ENCODE results near the gene IL10RA. TPM values are rescaled to one million over a fixed set of nuclear protein-coding genes. Genes with fewer than 3 reads are reported as not detected.
"Not testable (repeated sequence)": the region's sequence is repeated elsewhere in the genome, so short reads cannot be mapped to it uniquely, and the experiment has no call there.

Gene IL10RA
- total and polyA plus RNA-seq, 11 donors: 2.1 to 49.0 (median 5.8) TPM

DNA sequence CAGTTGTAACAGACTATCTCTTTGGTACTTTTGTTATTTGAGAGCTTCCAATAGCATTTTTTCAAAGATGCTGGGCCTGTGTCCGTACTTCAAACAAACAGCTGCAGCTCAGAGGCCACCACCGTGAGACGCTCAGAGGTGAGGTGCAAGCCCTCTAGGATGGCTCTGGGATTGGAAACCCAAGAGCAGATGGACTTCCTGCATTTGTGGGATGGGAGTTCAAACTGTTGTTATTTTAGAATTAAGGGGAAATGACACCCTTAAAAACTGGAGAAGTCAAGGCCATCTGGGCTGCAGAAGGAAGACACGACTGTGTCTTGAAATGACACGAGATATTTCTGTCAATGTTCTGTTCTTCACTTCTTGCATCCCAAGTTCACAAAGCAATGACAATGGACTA, 9.2 kb upstream of the IL10RA start:
- Histone ChIP-seq H3K4me1 (peaks cover 0 to 94% (median 2%) of the 10 kb centered on the region in 12 donors), H3K36me3 (no peaks in the 10 kb centered on the region), H3K27ac (peak overlapping the region in 2 of 12 donors; percentile 32 to 82), H3K9me3 (no peaks in the 10 kb centered on the region), H3K27me3 (peaks cover 0 to 9% (median 0%) of the 10 kb centered on the region in 9 donors), H3K4me3 (no peak overlapping the region)
- WGBS, 4 donors: 75 to 82% (median 79%) methylated on average over 5 of the region's 5 CpGs
- ATAC-seq: peak in 1 of 4 donors; percentile 12
- intact Hi-C loops (cut with DNase I): no loop called here
- TF ChIP-seq POLR2A (IDR thresholded peaks at IDR 0.05): no peak
- TF ChIP-seq CTCF (IDR thresholded peaks at IDR 0.05): no peak
- no peak for DNase-seq

- Histone ChIP-seq H3K4me1 (peaks cover 0 to 86% (median 2%) of the 10 kb centered on the region in 12 donors), H3K27ac (peak overlapping the region in 3 of 12 donors; percentile 14 to 82 (median 32))
- ATAC-seq; H3K27me3 ChIP-seq; H3K4me3 ChIP-seq; H3K36me3 ChIP-seq; intact Hi-C loops (cut with DNase I); DNase-seq; H3K9me3 ChIP-seq: not testable (repeated sequence)
- WGBS, 4 donors: 74 to 84% (median 82%) methylated on average over 23 of the region's 23 CpGs
Measured at GRCh38 chr11:117977612-117978264, 8.5 kb upstream of the IL10RA start.

- intact Hi-C loops (cut with DNase I); H3K9me3 ChIP-seq; H3K36me3 ChIP-seq; DNase-seq; ATAC-seq; H3K4me3 ChIP-seq; H3K27me3 ChIP-seq: not testable (repeated sequence)
- Histone ChIP-seq H3K27ac (peak overlapping the region in 1 of 12 donors; percentile 94), H3K4me1 (peaks cover 0 to 80% (median 2%) of the 10 kb centered on the region in 12 donors)
- 91 to 93% (median 92%) methylated on average over 8 to 36 of the region's 36 CpGs for WGBS, 4 donors
Measured at GRCh38 chr11:117978291-117978910, 7.8 kb upstream of the IL10RA start.

DNA sequence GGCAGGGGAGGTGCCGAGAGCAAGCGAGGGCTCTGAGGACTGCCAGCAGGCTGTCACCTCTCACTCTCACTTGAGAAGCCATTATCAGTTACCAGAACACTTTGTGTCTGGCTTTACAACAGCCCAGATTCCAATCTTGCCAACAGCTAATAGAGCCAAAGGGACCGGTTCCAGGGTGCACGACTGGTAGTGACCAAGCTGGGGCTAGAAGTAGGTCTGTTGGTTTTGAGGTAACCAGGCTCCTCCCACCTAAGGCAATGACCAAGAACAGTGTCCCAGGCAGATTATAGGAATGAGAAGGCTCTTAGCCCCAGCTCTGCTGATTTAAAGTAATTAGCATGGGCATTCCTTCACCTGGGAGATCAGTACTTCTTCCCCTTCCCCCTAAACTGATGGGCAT, 7.2 kb upstream of the IL10RA start:
- peaks cover 0 to 9% (median 0%) of the 10 kb centered on the region in 9 donors for H3K27me3 ChIP-seq
- H3K4me1 ChIP-seq: peaks cover 0 to 74% (median 2%) of the 10 kb centered on the region in 12 donors
- H3K36me3 ChIP-seq: no peaks in the 10 kb centered on the region
- DNase-seq (no peak), ATAC-seq (peak; percentile 70 to 87 (median 80))
- WGBS, 4 donors: 42 to 66% (median 63%) methylated on average over 3 to 4 of the region's 4 CpGs
- TF ChIP-seq CTCF (IDR thresholded peaks at IDR 0.05) (no peak), POLR2A (IDR thresholded peaks at IDR 0.05) (no peak)
- no peaks in the 10 kb centered on the region for H3K9me3 ChIP-seq
- peak overlapping the region in 3 of 12 donors; percentile 1 to 94 (median 24) for H3K27ac ChIP-seq
- no peak overlapping the region for H3K4me3 ChIP-seq
- intact Hi-C loops (cut with DNase I): no loop called here

GRCh38 chr11:117979481-117980211, 6.5 kb upstream of the IL10RA start:
- peak overlapping the region in 1 of 12 donors; percentile 15 for H3K4me3 ChIP-seq
- peak overlapping the region in 4 of 12 donors; percentile 1 to 94 (median 34) for H3K27ac ChIP-seq
- intact Hi-C loops (cut with DNase I): loop anchor here in 1 of 10 donors (10.0 kb wide), 1 partner anchor 65 kb away; no protein-coding TSS in a partner anchor
- no peaks in the 10 kb centered on the region for H3K9me3 ChIP-seq
- H3K27me3 ChIP-seq: peaks cover 0 to 9% (median 0%) of the 10 kb centered on the region in 9 donors
- no peak for DNase-seq
- peak; percentile 39 to 75 (median 63) for ATAC-seq
- 69 to 89% (median 82%) methylated on average over 7 of the region's 7 CpGs for WGBS, 4 donors
- TF ChIP-seq CTCF (IDR thresholded peaks at IDR 0.05): no peak
- TF ChIP-seq POLR2A (IDR thresholded peaks at IDR 0.05): no peak
- H3K36me3 ChIP-seq: no peaks in the 10 kb centered on the region
- peaks cover 0 to 73% (median 2%) of the 10 kb centered on the region in 12 donors for H3K4me1 ChIP-seq
